ENCODE results near the gene TMEM98. TPM values are rescaled to one million over a fixed set of nuclear protein-coding genes. Genes with fewer than 3 reads are reported as not detected.
A peak's percentile ranks its signal among the peaks of the same experiment; 100 is the strongest.
"Not testable (repeated sequence)": the region's sequence is repeated elsewhere in the genome, so short reads cannot be mapped to it uniquely, and the experiment has no call there.

The TMEM98 gene
- total RNA-seq, 2 donors from 2014 or later = 98.3 to 206 TPM

GRCh38 chr17:32920293-32920692, 7.7 kb upstream of the TMEM98 start:
- Histone ChIP-seq H3K36me3 (no peaks in the 10 kb centered on the region), H3K4me3 (no peak overlapping the region), H3K4me1 (replicated peaks) (no peaks in the 10 kb centered on the region), H3K27me3 (replicated peaks; ENCODE audit: insufficient read depth) (no peaks in the 10 kb centered on the region), H3K9me3 (no peaks in the 10 kb centered on the region), H3K27ac (no peak overlapping the region)
- 85% methylated on average over 8 of the region's 8 CpGs for WGBS
- TF ChIP-seq POLR2AphosphoS5 (IDR thresholded peaks at IDR 0.05) = no peak
- TF ChIP-seq POLR2A (IDR thresholded peaks at IDR 0.05) = no peak
- no peak for TF ChIP-seq CTCF (IDR thresholded peaks at IDR 0.05)
- intact Hi-C loops (cut with DNase I) = no loop called here
- no peak for DNase-seq (ENCODE audit: low spot score)

GRCh38 chr17:32921017-32921416, 6.9 kb upstream of the TMEM98 start:
- Histone ChIP-seq H3K27ac (no peak overlapping the region), H3K4me1 (replicated peaks) (no peaks in the 10 kb centered on the region), H3K9me3 (no peaks in the 10 kb centered on the region), H3K36me3 (no peaks in the 10 kb centered on the region), H3K4me3 (no peak overlapping the region), H3K27me3 (replicated peaks; ENCODE audit: insufficient read depth) (no peaks in the 10 kb centered on the region)
- TF ChIP-seq POLR2AphosphoS5 (IDR thresholded peaks at IDR 0.05) = no peak
- TF ChIP-seq POLR2A (IDR thresholded peaks at IDR 0.05) = no peak
- DNase-seq (ENCODE audit: low spot score) = no peak
- WGBS = 90% methylated on average over 10 of the region's 10 CpGs
- intact Hi-C loops (cut with DNase I) = no loop called here

- DNase-seq (ENCODE audit: low spot score); H3K27me3 ChIP-seq (replicated peaks; ENCODE audit: insufficient read depth); intact Hi-C loops (cut with DNase I); H3K9me3 ChIP-seq; H3K4me3 ChIP-seq; H3K4me1 ChIP-seq (replicated peaks); H3K27ac ChIP-seq; H3K36me3 ChIP-seq: not testable (repeated sequence)
- 93% methylated on average over 3 of the region's 3 CpGs for WGBS
Observed at GRCh38 chr17:32923905-32924304, 4.0 kb upstream of the TMEM98 start.

DNA sequence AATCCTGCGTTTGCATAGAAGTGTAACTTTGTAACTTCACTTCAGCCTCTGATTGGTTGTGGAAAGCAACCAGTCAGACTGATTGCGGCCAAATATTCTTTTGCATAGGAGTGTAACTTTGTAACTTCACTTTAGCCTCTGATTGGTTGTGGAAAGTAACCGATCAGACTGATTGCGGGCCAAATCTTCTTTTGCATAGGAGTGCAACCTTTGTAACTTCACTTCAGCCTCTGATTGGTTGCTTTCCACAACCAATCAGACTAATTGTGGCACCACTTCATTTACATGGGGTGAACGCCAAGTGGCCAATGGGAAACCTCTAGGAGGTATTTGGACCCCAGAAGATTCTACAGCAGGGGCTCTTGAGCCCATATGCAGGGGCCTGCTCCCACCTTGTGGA, 1.8 kb upstream of the TMEM98 start:
- no peak overlapping the region for H3K27ac ChIP-seq
- no peak for TF ChIP-seq POLR2A (IDR thresholded peaks at IDR 0.05)
- 98% methylated on average over 5 of the region's 5 CpGs for WGBS
- H3K4me3 ChIP-seq = no peak overlapping the region
- intact Hi-C loops (cut with DNase I) = no loop called here
- H3K9me3 ChIP-seq = no peaks in the 10 kb centered on the region
- peaks cover 7% of the 10 kb centered on the region for H3K4me1 ChIP-seq (replicated peaks)
- no peak for DNase-seq (ENCODE audit: low spot score)
- H3K27me3 ChIP-seq (replicated peaks; ENCODE audit: insufficient read depth) = no peaks in the 10 kb centered on the region
- H3K36me3 ChIP-seq = no peaks in the 10 kb centered on the region

DNA sequence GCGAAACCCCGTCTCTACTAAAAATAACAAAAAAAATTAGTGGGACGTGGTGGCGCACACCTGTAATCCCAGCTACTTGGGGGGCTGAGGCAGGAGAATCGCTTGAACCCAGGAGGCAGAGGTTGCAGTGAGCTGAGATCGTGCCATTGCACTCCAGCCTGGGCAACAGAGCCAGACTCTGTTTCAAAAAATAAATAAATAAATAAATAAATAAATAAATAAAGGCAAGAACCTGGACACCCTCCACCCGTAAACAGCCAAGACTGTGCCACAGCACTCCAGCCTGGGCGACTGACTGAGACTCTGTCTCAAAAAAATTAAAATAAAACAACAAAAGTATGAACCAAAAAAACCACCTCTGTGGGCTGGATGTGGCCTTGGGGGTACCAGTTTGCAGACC, 1.2 kb upstream of the TMEM98 start:
- WGBS = 94% methylated on average over 8 of the region's 8 CpGs
- H3K27ac ChIP-seq; DNase-seq (ENCODE audit: low spot score); H3K4me3 ChIP-seq; H3K36me3 ChIP-seq; H3K4me1 ChIP-seq (replicated peaks); H3K27me3 ChIP-seq (replicated peaks; ENCODE audit: insufficient read depth); intact Hi-C loops (cut with DNase I); H3K9me3 ChIP-seq: not testable (repeated sequence)

- Histone ChIP-seq H3K4me1 (replicated peaks) (peaks cover 7% of the 10 kb centered on the region), H3K9me3 (no peaks in the 10 kb centered on the region), H3K36me3 (no peaks in the 10 kb centered on the region), H3K27me3 (replicated peaks; ENCODE audit: insufficient read depth) (no peaks in the 10 kb centered on the region), H3K4me3 (peak overlapping the region; percentile 75 to 77), H3K27ac (peak overlapping the region; percentile 85 to 91)
- intact Hi-C loops (cut with DNase I) = no loop called here
- DNase-seq (ENCODE audit: low spot score) = no peak
- no peak for TF ChIP-seq CTCF (IDR thresholded peaks at IDR 0.05)
- TF ChIP-seq POLR2AphosphoS5 (IDR thresholded peaks at IDR 0.05) = no peak
- TF ChIP-seq POLR2A (IDR thresholded peaks at IDR 0.05) = no peak
- 35% methylated on average over 11 of the region's 11 CpGs for WGBS
Observed at GRCh38 chr17:32927201-32927723, 691 bp upstream of the TMEM98 start.

Measured in prostate gland (tissue), 2 donors.